BE2C (cell line): Measurements from ENCODE around the gene IFT74.
A peak's percentile ranks its signal among the peaks of the same experiment; 100 is the strongest.

Experiments used
- DNase-seq: peaks from one replicate; pipeline ENCODE4 v3.0.0-alpha.2; 2020
- H3K27me3 ChIP-seq: fragments of 250-450 bp; sonication (Bioruptor Pico); 2 replicates; pipeline ENCODE4 v1.5.1; 2020; ENCODE audit warnings: mild to moderate bottlenecking
- H3K36me3 ChIP-seq: fragments of 250-450 bp; sonication (Bioruptor Pico); 2 replicates; pipeline ENCODE4 v1.5.1; 2020; ENCODE audit warnings: mild to moderate bottlenecking
- H3K4me1 ChIP-seq: fragments of 250-450 bp; sonication (Bioruptor Pico); 2 replicates; pipeline ENCODE4 v1.5.1; 2020
- H3K4me3 ChIP-seq: 2 replicates; pipeline ENCODE4 v1.5.1; 2011; ENCODE audit warnings: low read depth, low read length
- H3K9me3 ChIP-seq: fragments of 250-450 bp; sonication (Bioruptor Pico); 2 replicates; pipeline ENCODE4 v1.5.1; 2020
- CTCF ChIP-seq: IDR thresholded peaks from 2 replicates; pipeline ENCODE4 v1.5.1; 2012; ENCODE audit warnings: mild to moderate bottlenecking, low read depth, low read length

IFT74 gene

DNA sequence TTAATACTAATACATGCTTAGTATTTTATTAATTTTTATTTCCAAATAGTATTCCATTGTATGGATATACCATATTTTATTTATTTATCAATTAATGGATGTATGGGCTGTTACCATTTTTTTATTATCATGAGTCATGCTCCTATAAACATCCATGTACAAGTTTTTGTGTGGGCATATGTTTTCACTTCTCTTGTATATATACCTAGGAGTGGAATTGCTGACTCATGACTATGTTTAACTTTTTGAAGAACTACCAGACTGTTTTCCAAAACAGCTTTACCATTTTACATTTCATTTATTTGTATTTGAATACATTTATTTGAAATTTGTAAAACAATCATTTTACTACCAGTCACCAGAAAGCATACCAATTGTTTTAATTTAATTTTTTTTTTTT is 63.4 kb downstream of the IFT74 start:
- no peak for TF ChIP-seq CTCF
- H3K36me3 ChIP-seq, result no peaks in the 10 kb centered on the region; the same call in 1 of the 2 replicates
- no peaks in the 10 kb centered on the region for H3K4me1 ChIP-seq
- H3K9me3 ChIP-seq, result no peaks in the 10 kb centered on the region
- DNase-seq, result no peak
- H3K4me3 ChIP-seq, result no peak overlapping the region
- H3K27me3 ChIP-seq, result no peaks in the 10 kb centered on the region

DNA sequence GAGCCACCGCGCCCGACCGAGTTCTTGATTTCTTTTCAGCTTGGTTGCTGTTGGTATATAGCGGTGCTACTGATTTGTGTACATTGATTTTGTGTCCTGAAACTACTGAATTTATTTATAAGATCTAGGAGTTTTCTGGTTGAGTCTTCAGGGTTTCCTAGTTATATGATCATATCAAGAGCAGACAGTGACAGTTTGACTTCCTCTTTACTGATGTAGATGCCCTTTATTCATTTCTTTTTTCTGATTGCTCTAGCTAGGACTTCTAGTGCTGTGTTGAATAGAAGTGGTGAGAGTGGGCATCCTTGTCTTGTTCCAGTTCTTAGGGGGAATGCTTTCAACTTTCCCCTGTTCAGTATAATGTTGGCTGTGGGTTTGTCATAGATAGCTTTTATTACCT is 66.7 kb downstream of the IFT74 start:
- Histone ChIP-seq H3K9me3 (no peaks in the 10 kb centered on the region), H3K27me3 (no peaks in the 10 kb centered on the region), H3K36me3 (no peaks in the 10 kb centered on the region), H3K4me3 (no peak overlapping the region), H3K4me1 (no peaks in the 10 kb centered on the region)
- no peak for DNase-seq
- no peak for TF ChIP-seq CTCF

- Histone ChIP-seq H3K4me1 (no peaks in the 10 kb centered on the region), H3K4me3 (no peak overlapping the region), H3K9me3 (no peaks in the 10 kb centered on the region), H3K36me3 (no peaks in the 10 kb centered on the region), H3K27me3 (no peaks in the 10 kb centered on the region)
- no peak for TF ChIP-seq CTCF
- DNase-seq, result no peak
These were observed 73.0 kb downstream of the IFT74 start for GRCh38 chr9:27029186-27029585.

- no peaks in the 10 kb centered on the region for H3K4me1 ChIP-seq
- DNase-seq, result peak; percentile 63
- TF ChIP-seq CTCF, result peak; percentile 84
- H3K9me3 ChIP-seq, result no peaks in the 10 kb centered on the region
- H3K27me3 ChIP-seq, result no peaks in the 10 kb centered on the region
- no peaks in the 10 kb centered on the region for H3K36me3 ChIP-seq
- H3K4me3 ChIP-seq, result no peak overlapping the region
These were observed 77.7 kb downstream of the IFT74 start for GRCh38 chr9:27033815-27034403.

GRCh38 chr9:27037499-27037898 is 81.3 kb downstream of the IFT74 start:
- H3K9me3 ChIP-seq, result no peaks in the 10 kb centered on the region
- no peak for DNase-seq
- H3K4me3 ChIP-seq, result no peak overlapping the region
- no peaks in the 10 kb centered on the region for H3K4me1 ChIP-seq
- H3K27me3 ChIP-seq, result no peaks in the 10 kb centered on the region
- TF ChIP-seq CTCF, result no peak
- no peaks in the 10 kb centered on the region for H3K36me3 ChIP-seq

DNA sequence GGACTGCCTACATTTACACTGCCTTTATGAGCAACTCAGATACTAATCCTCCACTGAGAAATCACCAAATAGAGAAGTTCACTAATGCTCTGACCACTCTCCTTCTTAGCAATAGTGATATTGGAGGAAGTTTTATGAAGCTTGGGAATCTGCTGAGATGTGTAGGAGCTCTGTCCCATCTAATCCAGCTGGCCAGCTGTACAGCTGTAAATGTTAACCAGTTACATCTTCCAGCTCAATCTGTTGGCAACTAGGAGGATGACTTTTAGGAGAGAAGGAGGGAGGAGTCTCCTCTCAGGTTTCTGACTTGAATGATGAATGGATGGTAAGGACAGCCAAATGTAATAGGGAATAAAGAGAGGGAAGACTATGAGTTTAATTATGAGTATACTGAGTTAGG is 85.5 kb downstream of the IFT74 start:
- Histone ChIP-seq H3K27me3 (no peaks in the 10 kb centered on the region), H3K4me1 (no peaks in the 10 kb centered on the region), H3K4me3 (no peak overlapping the region), H3K9me3 (no peaks in the 10 kb centered on the region), H3K36me3 (no peaks in the 10 kb centered on the region)
- no peak for TF ChIP-seq CTCF
- no peak for DNase-seq
